AG09319 (cell line): ENCODE results near the gene MEGF10.

ENCODE experiments used
- DNase-seq: peaks from one replicate; pipeline ENCODE4 v3.0.0-alpha.2; 2010; ENCODE audit warnings: low read depth; ENCODE audit errors: extremely low read depth
- CTCF ChIP-seq: IDR thresholded peaks from 2 replicates; pipeline ENCODE4 v1.5.1; 2011; ENCODE audit warnings: low read depth, mild to moderate bottlenecking, inconsistent platforms, low read length, moderate library complexity

Gene MEGF10

GRCh38 chr5:127369796-127370195, 79.2 kb downstream of the MEGF10 start:
- TF ChIP-seq CTCF, result no peak
- DNase-seq, result no peak

- DNase-seq, result no peak
- TF ChIP-seq CTCF, result no peak
Observed at GRCh38 chr5:127370631-127371030, 80.0 kb downstream of the MEGF10 start.

- no peak; the same call in 1 of the 2 replicates for TF ChIP-seq CTCF
- no peak for DNase-seq
Observed at GRCh38 chr5:127373858-127374491, 83.4 kb downstream of the MEGF10 start.

GRCh38 chr5:127375124-127375523, 84.5 kb downstream of the MEGF10 start:
- DNase-seq, result no peak
- TF ChIP-seq CTCF, result no peak

GRCh38 chr5:127375544-127376091, 85.0 kb downstream of the MEGF10 start:
- DNase-seq, result no peak
- TF ChIP-seq CTCF, result no peak

- no peak for DNase-seq
Observed at GRCh38 chr5:127377651-127378050, 87.1 kb downstream of the MEGF10 start.

More at GRCh38 chr5:127377651-127378050, 87.1 kb downstream of the MEGF10 start:
- TF ChIP-seq CTCF, result no peak
